ENCODE data around the gene KRTAP19-8.

- TF ChIP-seq POLR2A (IDR thresholded peaks at IDR 0.05) (no peak), CTCF (IDR thresholded peaks at IDR 0.05) (no peak)
Measured at GRCh38 chr21:31018232-31018631, 20.0 kb downstream of the KRTAP19-8 start.
